Keratinocyte (primary cell): ENCODE data around the gene MALRD1.

Experiments
- EZH2 ChIP-seq: IDR thresholded peaks from one replicate; pipeline ENCODE4 v1.6.1; 2012; ENCODE audit warnings: inconsistent platforms, mild to moderate bottlenecking, low read length, moderate library complexity
- TF ChIP-seq, protein P1 (sequence below), 3 experiments: IDR thresholded peaks in 1 of 3; conservative IDR thresholded peaks in 1 of 3; optimal IDR thresholded peaks in 1 of 3; 2 replicates in 2 of 3; 3 replicates in 1 of 3; pipeline versions ENCODE3 to v1.5.1; 2011; ENCODE audit warnings: low read length in 3 of 3, mild to moderate bottlenecking in 3 of 3, moderate library complexity in 2 of 3, control low read depth in 1 of 3, inconsistent platforms in 1 of 3; ENCODE audit not compliant: insufficient read depth in 2 of 3; ENCODE audit errors: extremely low read depth in 1 of 3

DNA sequence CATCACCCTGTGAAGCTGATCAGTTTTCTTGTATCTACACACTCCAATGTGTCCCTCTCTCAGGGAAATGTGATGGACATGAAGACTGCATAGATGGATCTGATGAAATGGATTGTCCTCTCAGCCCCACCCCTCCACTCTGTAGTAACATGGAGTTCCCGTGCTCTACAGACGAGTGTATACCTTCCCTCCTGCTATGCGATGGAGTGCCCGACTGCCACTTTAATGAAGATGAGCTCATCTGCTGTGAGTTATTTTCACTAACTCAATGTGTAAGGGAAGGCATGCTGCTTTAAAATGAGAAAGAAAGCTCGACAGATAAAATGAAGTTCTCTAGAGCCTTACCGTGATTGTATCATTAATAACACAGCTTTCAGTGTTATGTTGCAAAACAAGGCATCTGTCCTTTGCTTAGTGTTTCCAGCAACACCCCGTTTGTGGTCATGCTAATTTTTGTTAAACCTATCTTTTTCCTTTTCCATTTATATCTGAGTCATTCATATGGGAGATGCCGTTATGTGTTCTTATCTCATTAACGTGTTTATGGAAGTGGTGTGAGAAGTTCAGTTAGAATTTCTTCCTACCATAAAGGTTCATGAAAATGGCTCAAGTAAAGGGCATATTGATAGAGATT, 546.7 kb downstream of the MALRD1 start:
- TF ChIP-seq, protein P1, sequence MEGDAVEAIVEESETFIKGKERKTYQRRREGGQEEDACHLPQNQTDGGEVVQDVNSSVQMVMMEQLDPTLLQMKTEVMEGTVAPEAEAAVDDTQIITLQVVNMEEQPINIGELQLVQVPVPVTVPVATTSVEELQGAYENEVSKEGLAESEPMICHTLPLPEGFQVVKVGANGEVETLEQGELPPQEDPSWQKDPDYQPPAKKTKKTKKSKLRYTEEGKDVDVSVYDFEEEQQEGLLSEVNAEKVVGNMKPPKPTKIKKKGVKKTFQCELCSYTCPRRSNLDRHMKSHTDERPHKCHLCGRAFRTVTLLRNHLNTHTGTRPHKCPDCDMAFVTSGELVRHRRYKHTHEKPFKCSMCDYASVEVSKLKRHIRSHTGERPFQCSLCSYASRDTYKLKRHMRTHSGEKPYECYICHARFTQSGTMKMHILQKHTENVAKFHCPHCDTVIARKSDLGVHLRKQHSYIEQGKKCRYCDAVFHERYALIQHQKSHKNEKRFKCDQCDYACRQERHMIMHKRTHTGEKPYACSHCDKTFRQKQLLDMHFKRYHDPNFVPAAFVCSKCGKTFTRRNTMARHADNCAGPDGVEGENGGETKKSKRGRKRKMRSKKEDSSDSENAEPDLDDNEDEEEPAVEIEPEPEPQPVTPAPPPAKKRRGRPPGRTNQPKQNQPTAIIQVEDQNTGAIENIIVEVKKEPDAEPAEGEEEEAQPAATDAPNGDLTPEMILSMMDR (optimal IDR thresholded peaks at IDR 0.05 in 1 of 3, IDR thresholded peaks at IDR 0.05 in 1 of 3, conservative IDR thresholded peaks at IDR 0.05 in 1 of 3; ENCODE audit: extremely low read depth in 1 of 3, insufficient read depth in 2 of 3, low read length in 3 of 3) = no peak
- TF ChIP-seq EZH2 = no peak
